Measurements from ENCODE around the gene CDK5R1.

The CDK5R1 gene

GRCh38 chr17:32475258-32475657 is 11.5 kb upstream of the CDK5R1 start:
- no peak for DNase-seq

- no peak for DNase-seq
Observed at GRCh38 chr17:32477220-32477619, 9.6 kb upstream of the CDK5R1 start.

- no peak for DNase-seq
Observed at GRCh38 chr17:32479074-32479617, 7.6 kb upstream of the CDK5R1 start.

GRCh38 chr17:32481193-32481592 is 5.6 kb upstream of the CDK5R1 start:
- DNase-seq, result no peak

- no peak for DNase-seq
Observed at GRCh38 chr17:32482568-32483320, 4.0 kb upstream of the CDK5R1 start.

GRCh38 chr17:32483451-32484019 is 3.3 kb upstream of the CDK5R1 start:
- DNase-seq, result no peak

- DNase-seq, result no peak
Observed at GRCh38 chr17:32484041-32484461, 2.7 kb upstream of the CDK5R1 start.

GRCh38 chr17:32484628-32485027 is 2.2 kb upstream of the CDK5R1 start:
- DNase-seq, result no peak

- DNase-seq, result no peak
Observed at GRCh38 chr17:32485261-32486110, 1.3 kb upstream of the CDK5R1 start.

- peak; percentile 58 for DNase-seq
Observed at GRCh38 chr17:32486111-32486700, 587 bp upstream of the CDK5R1 start.

GRCh38 chr17:32487473-32488176 is 832 bp downstream of the CDK5R1 start:
- no peak for DNase-seq

- DNase-seq, result no peak
Observed at GRCh38 chr17:32488177-32488542, 1.4 kb downstream of the CDK5R1 start.

GRCh38 chr17:32488604-32489180 is 1.9 kb downstream of the CDK5R1 start:
- DNase-seq, result no peak

- DNase-seq, result no peak
Observed at GRCh38 chr17:32489320-32490100, 2.7 kb downstream of the CDK5R1 start.

GRCh38 chr17:32490101-32490482 is 3.3 kb downstream of the CDK5R1 start:
- DNase-seq, result no peak

GRCh38 chr17:32491371-32492263 is 4.8 kb downstream of the CDK5R1 start:
- DNase-seq, result no peak

GRCh38 chr17:32492264-32492589 is 5.4 kb downstream of the CDK5R1 start:
- DNase-seq, result no peak

GRCh38 chr17:32492648-32493289 is 6.0 kb downstream of the CDK5R1 start:
- no peak for DNase-seq

- no peak for DNase-seq
Observed at GRCh38 chr17:32493571-32493970, 6.8 kb downstream of the CDK5R1 start.

- DNase-seq, result no peak
Observed at GRCh38 chr17:32493976-32494513, 7.3 kb downstream of the CDK5R1 start.
